Measurements from ENCODE around the gene KNDC1. TPM values are rescaled to one million over a fixed set of nuclear protein-coding genes. Genes with fewer than 3 reads are reported as not detected.

The KNDC1 gene
- total RNA-seq, 1 donor from 2014 or later, result 0.09 TPM

- TF ChIP-seq, protein P1, sequence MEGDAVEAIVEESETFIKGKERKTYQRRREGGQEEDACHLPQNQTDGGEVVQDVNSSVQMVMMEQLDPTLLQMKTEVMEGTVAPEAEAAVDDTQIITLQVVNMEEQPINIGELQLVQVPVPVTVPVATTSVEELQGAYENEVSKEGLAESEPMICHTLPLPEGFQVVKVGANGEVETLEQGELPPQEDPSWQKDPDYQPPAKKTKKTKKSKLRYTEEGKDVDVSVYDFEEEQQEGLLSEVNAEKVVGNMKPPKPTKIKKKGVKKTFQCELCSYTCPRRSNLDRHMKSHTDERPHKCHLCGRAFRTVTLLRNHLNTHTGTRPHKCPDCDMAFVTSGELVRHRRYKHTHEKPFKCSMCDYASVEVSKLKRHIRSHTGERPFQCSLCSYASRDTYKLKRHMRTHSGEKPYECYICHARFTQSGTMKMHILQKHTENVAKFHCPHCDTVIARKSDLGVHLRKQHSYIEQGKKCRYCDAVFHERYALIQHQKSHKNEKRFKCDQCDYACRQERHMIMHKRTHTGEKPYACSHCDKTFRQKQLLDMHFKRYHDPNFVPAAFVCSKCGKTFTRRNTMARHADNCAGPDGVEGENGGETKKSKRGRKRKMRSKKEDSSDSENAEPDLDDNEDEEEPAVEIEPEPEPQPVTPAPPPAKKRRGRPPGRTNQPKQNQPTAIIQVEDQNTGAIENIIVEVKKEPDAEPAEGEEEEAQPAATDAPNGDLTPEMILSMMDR (IDR thresholded peaks at IDR 0.05), result no peak
- ChIA-PET CTCF (no interaction called here), POLR2A (interaction anchor here (0.6 kb wide), 1 partner anchor 885 kb away, joined by 5 read pairs; no protein-coding TSS in a partner anchor)
- no peak for DNase-seq
- no peaks in the 10 kb centered on the region for H3K27me3 Mint-ChIP-seq
- no peaks in the 10 kb centered on the region for H3K4me1 Mint-ChIP-seq
- H3K4me3 Mint-ChIP-seq, result no peak overlapping the region
- no peak for ATAC-seq (ENCODE audit: low read depth)
- H3K27ac Mint-ChIP-seq, result no peak overlapping the region
- H3K9me3 Mint-ChIP-seq, result no peaks in the 10 kb centered on the region
- H3K36me3 Mint-ChIP-seq (ENCODE audit: low read depth), result no peaks in the 10 kb centered on the region
- intact Hi-C loops (cut with micrococcal nuclease), result no loop called here
These were observed 42.1 kb downstream of the KNDC1 start for GRCh38 chr10:133201948-133202725.

DNA sequence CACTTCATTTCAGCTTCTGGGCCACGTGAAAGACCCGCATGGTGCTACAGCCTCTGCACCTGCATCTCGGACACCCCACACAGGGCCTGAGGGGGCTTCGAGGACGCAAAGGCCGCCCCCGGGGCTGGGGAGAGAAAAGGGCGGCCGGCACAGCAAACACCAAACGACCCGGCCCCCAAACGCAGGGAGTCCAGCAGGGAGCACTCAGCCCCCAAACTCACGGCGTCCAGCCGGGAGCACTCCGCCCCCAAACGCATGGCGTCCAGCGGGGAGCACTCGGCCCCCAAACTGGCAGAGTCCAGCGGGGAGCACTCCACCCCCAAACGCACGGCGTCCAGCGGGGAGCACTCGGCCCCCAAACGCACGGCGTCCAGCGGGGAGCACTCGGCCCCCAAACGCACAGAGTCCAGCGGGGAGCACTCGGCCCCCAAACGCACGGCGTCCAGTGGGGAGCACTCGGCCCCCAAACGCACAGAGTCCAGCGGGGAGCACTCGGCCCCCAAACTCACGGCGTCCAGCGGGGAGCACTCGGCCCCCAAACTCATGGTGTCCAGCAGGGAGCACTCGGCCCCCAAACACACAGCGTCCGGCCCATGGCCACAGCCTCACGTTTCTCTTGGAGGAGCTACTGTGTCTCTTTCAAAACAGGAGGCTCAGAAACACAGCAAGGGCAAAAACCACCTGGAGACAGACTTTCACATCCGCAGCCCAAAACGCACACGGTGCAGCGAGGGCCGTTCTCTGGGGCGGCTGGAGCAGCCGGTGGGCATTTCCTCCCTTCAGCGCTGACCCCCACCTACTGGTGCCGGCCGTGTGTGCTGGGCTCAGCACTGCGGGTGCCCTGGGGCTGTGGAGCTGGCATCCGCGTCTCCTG is 43.0 kb downstream of the KNDC1 start:
- H3K27ac Mint-ChIP-seq, result no peak overlapping the region
- POLR2A ChIA-PET, result interaction anchor here (0.6 kb wide), 1 partner anchor 886 kb away, joined by 5 read pairs; no protein-coding TSS in a partner anchor
- H3K36me3 Mint-ChIP-seq (ENCODE audit: low read depth), result no peaks in the 10 kb centered on the region
- ATAC-seq (ENCODE audit: low read depth) (no peak), DNase-seq (no peak)
- no peaks in the 10 kb centered on the region for H3K9me3 Mint-ChIP-seq
- CTCF ChIA-PET, result no interaction called here
- intact Hi-C loops (cut with micrococcal nuclease), result no loop called here
- H3K4me1 Mint-ChIP-seq, result no peaks in the 10 kb centered on the region
- no peak overlapping the region for H3K4me3 Mint-ChIP-seq
- TF ChIP-seq, protein P1 (IDR thresholded peaks at IDR 0.05), result no peak
- no peaks in the 10 kb centered on the region for H3K27me3 Mint-ChIP-seq

DNA sequence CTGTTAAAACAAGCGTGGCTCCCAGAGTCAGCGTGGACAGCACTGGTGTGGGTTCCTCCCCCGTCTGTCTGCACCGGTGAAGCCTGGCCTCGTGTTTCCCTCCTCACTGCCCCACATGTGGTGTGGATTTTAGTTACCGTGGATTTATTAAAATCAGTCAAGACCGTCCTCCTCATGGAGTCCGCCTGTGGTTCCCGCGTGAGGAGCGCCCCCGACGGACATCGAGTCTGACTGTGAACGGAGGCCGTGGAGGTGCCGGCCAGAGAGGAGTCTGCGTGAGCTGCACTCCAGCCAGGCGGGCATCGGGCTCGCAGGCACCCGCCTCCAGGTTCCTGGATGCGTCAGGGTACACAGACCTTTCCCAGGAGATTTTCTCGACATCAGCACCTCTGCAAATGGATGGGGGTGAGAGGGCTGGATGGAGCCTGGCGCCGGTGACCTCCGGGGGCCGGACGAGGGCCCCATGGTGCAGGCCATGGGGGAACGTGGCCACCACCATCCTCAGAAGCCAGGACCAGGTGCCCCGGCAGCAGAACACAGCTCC is 43.7 kb downstream of the KNDC1 start:
- no peak for DNase-seq
- no peaks in the 10 kb centered on the region for H3K36me3 Mint-ChIP-seq (ENCODE audit: low read depth)
- no peak overlapping the region for H3K27ac Mint-ChIP-seq
- no peaks in the 10 kb centered on the region for H3K4me1 Mint-ChIP-seq
- POLR2A ChIA-PET, result no interaction called here
- H3K4me3 Mint-ChIP-seq, result no peak overlapping the region
- no peak for ATAC-seq (ENCODE audit: low read depth)
- TF ChIP-seq, protein P1 (IDR thresholded peaks at IDR 0.05), result no peak
- intact Hi-C loops (cut with micrococcal nuclease), result no loop called here
- H3K9me3 Mint-ChIP-seq, result no peaks in the 10 kb centered on the region
- CTCF ChIA-PET, result no interaction called here
- no peaks in the 10 kb centered on the region for H3K27me3 Mint-ChIP-seq

GRCh38 chr10:133204226-133205015 is 44.4 kb downstream of the KNDC1 start:
- no peak for DNase-seq
- Mint-ChIP-seq H3K27me3 (no peaks in the 10 kb centered on the region), H3K9me3 (no peaks in the 10 kb centered on the region), H3K4me3 (no peak overlapping the region), H3K27ac (no peak overlapping the region), H3K36me3 (ENCODE audit: low read depth) (no peaks in the 10 kb centered on the region), H3K4me1 (no peaks in the 10 kb centered on the region)
- intact Hi-C loops (cut with micrococcal nuclease), result no loop called here
- POLR2A ChIA-PET, result no interaction called here
- TF ChIP-seq, protein P1 (IDR thresholded peaks at IDR 0.05), result no peak
- CTCF ChIA-PET, result no interaction called here
- no peak for ATAC-seq (ENCODE audit: low read depth)
